Urinary bladder (tissue), 4 donors: ENCODE data around the gene UBE3D. TPM values are rescaled to one million over a fixed set of nuclear protein-coding genes. Genes with fewer than 3 reads are reported as not detected.
A peak's percentile ranks its signal among the peaks of the same experiment; 100 is the strongest.
"Not testable (repeated sequence)": the region's sequence is repeated elsewhere in the genome, so short reads cannot be mapped to it uniquely, and the experiment has no call there.

Source experiments
- DNase-seq: peaks from one replicate; pipeline ENCODE4 v3.0.0-alpha.2; 2015; ENCODE audit errors: extremely low spot score
- H3K27ac ChIP-seq: one replicate; pipeline ENCODE4 v1.5.1; 2013; ENCODE audit warnings: low read depth, mild to moderate bottlenecking, moderate library complexity
- H3K36me3 ChIP-seq: one replicate; pipeline ENCODE4 v1.6.1; 2013; ENCODE audit warnings: mild to moderate bottlenecking, moderate library complexity; ENCODE audit not compliant: insufficient read depth
- H3K4me1 ChIP-seq: one replicate; pipeline ENCODE4 v1.6.1; 2013; ENCODE audit warnings: mild to moderate bottlenecking, moderate library complexity; ENCODE audit not compliant: insufficient read depth
- H3K4me3 ChIP-seq: one replicate; pipeline ENCODE4 v1.5.1; 2013; ENCODE audit warnings: low read depth, low read length
- WGBS: extraction: QIAGEN DNeasy Blood & Tissue Kit; methylation state at CpG from one replicate; pipeline ENCODE4 v1.1.7; 2013; 5-methylcytosine and 5-hydroxymethylcytosine counted together
- polyA plus RNA-seq: library from polyadenylated mRNA; stranded (reverse); fragments of 200-250 nt; gene quantifications from one replicate; pipeline ENCODE4 v1.2.3, GENCODE V29; 2013
- total RNA-seq: library from RNA; depleted of rRNA; stranded (reverse); fragments of >200 nt; gene quantifications from one replicate; pipeline ENCODE4 v1.2.3, GENCODE V29; 2014
- donor health status: healthy with polysubstance abuse.
- donor health status: healthy.

The UBE3D gene
- total and polyA plus RNA-seq, 2 donors: 4.0 to 17.3 TPM

GRCh38 chr6:82908661-82909060, 157.0 kb downstream of the UBE3D start:
- H3K4me3 ChIP-seq: no peak overlapping the region
- WGBS: 70% methylated on average over 2 of the region's 2 CpGs
- no peaks in the 10 kb centered on the region for H3K4me1 ChIP-seq
- no peak overlapping the region for H3K27ac ChIP-seq
- no peak for DNase-seq
- H3K36me3 ChIP-seq: no peaks in the 10 kb centered on the region

- WGBS: 29% methylated on average over 1 of the region's 1 CpG
- Histone ChIP-seq H3K27ac (no peak overlapping the region), H3K36me3 (no peaks in the 10 kb centered on the region), H3K4me3 (no peak overlapping the region), H3K4me1 (no peaks in the 10 kb centered on the region)
- DNase-seq: no peak
Measured at GRCh38 chr6:82906951-82907350, 158.7 kb downstream of the UBE3D start.

GRCh38 chr6:82906489-82906888, 159.2 kb downstream of the UBE3D start:
- no peaks in the 10 kb centered on the region for H3K4me1 ChIP-seq
- H3K36me3 ChIP-seq: no peaks in the 10 kb centered on the region
- peak overlapping the region; percentile 10 for H3K27ac ChIP-seq
- H3K4me3 ChIP-seq: no peak overlapping the region
- no peak for DNase-seq

- no peak overlapping the region for H3K4me3 ChIP-seq
- WGBS: 89% methylated on average over 1 of the region's 1 CpG
- H3K36me3 ChIP-seq: no peaks in the 10 kb centered on the region
- DNase-seq: no peak
- H3K27ac ChIP-seq: no peak overlapping the region
- H3K4me1 ChIP-seq: no peaks in the 10 kb centered on the region
Measured at GRCh38 chr6:82904860-82905259, 160.8 kb downstream of the UBE3D start.

DNA sequence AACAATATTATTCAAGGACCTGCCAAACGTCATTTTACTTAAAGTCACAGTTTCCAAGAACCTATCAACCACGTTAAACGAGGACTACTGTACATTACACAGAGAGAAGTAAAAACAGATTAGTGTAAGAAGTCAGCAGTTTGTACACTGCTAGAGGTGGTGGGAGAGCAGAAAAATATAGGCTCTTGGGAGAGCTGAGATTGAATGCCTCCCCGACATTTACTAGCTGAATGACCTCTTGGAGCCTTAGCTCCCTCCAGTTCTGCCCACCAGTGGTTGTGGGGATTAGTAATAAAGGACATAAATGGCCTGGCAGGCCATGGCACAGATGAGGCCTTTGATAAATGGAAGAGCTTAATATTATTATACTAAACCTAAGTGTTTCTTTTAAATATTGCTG, 161.4 kb downstream of the UBE3D start:
- 60% methylated on average over 4 of the region's 4 CpGs for WGBS

GRCh38 chr6:82902290-82902689, 163.4 kb downstream of the UBE3D start:
- H3K4me1 ChIP-seq: no peaks in the 10 kb centered on the region
- H3K36me3 ChIP-seq: no peaks in the 10 kb centered on the region
- 54% methylated on average over 2 of the region's 2 CpGs for WGBS
- no peak overlapping the region for H3K27ac ChIP-seq
- DNase-seq: no peak
- no peak overlapping the region for H3K4me3 ChIP-seq

More for the DNA sequence above, 161.4 kb downstream of the UBE3D start:
- no peak overlapping the region for H3K27ac ChIP-seq
- H3K4me3 ChIP-seq: no peak overlapping the region
- H3K36me3 ChIP-seq: no peaks in the 10 kb centered on the region
- DNase-seq: no peak
- no peaks in the 10 kb centered on the region for H3K4me1 ChIP-seq

- H3K4me3 ChIP-seq: no peak overlapping the region
- DNase-seq: no peak
- WGBS: 94% methylated on average over 6 of the region's 6 CpGs
- no peaks in the 10 kb centered on the region for H3K4me1 ChIP-seq
- no peak overlapping the region for H3K27ac ChIP-seq
- H3K36me3 ChIP-seq: no peaks in the 10 kb centered on the region
Measured at GRCh38 chr6:82894653-82895259, 170.9 kb downstream of the UBE3D start.

- Histone ChIP-seq H3K4me3 (no peak overlapping the region), H3K36me3 (no peaks in the 10 kb centered on the region), H3K4me1 (no peaks in the 10 kb centered on the region), H3K27ac (no peak overlapping the region)
- 91% methylated on average over 9 of the region's 9 CpGs for WGBS
- DNase-seq: no peak
Measured at GRCh38 chr6:82893889-82894652, 171.6 kb downstream of the UBE3D start.

GRCh38 chr6:82891503-82891902, 174.1 kb downstream of the UBE3D start:
- H3K4me1 ChIP-seq, H3K27ac ChIP-seq, DNase-seq, H3K36me3 ChIP-seq, H3K4me3 ChIP-seq: not testable (repeated sequence)
- 76% methylated on average over 3 of the region's 3 CpGs for WGBS

- Histone ChIP-seq H3K27ac (no peak overlapping the region), H3K4me3 (no peak overlapping the region), H3K36me3 (no peaks in the 10 kb centered on the region), H3K4me1 (no peaks in the 10 kb centered on the region)
- no peak for DNase-seq
Measured at GRCh38 chr6:82891076-82891475, 174.6 kb downstream of the UBE3D start.

- Histone ChIP-seq H3K4me3 (no peak overlapping the region), H3K36me3 (no peaks in the 10 kb centered on the region), H3K27ac (no peak overlapping the region), H3K4me1 (no peaks in the 10 kb centered on the region)
- WGBS: 86% methylated on average over 1 of the region's 1 CpG
- DNase-seq: no peak
Measured at GRCh38 chr6:82890240-82890639, 175.4 kb downstream of the UBE3D start.

GRCh38 chr6:82889143-82889542, 176.5 kb downstream of the UBE3D start:
- H3K36me3 ChIP-seq: no peaks in the 10 kb centered on the region
- no peak overlapping the region for H3K27ac ChIP-seq
- H3K4me1 ChIP-seq: no peaks in the 10 kb centered on the region
- 89% methylated on average over 5 of the region's 5 CpGs for WGBS
- H3K4me3 ChIP-seq: no peak overlapping the region
- no peak for DNase-seq

DNA sequence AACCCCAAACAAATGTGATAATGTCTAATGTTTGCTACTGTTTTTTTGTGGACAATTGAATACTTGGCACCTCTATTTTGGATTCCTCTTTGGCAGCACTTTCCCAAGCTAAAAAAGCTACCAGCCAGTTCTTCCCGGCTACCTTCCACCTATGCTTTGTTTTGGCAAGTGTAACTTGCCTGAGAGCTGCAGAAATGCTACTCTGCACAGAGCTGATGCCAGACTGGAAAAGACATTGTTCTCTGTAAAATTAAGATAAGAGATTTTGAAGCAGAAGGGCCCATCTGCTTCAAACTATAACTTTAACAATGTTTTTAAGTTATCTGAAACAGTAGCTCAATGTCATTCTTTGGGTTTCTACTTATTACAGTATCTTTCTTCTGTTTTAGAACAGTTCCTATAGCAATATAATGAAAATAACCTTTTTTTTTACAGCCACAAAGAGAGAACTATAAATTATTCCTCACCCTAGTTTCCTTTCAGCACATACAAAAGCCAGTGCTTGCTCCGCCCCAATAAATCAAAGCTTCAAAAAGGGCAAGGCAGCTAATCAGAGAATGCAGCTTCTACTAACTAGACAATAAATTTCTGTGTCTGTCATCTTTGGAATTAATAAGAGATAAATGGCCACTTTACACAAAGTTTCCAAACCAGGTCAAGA, 183.1 kb downstream of the UBE3D start:
- H3K27ac ChIP-seq: no peak overlapping the region
- 42% methylated on average over 2 of the region's 2 CpGs for WGBS
- H3K4me1 ChIP-seq: no peaks in the 10 kb centered on the region
- H3K4me3 ChIP-seq: no peak overlapping the region
- no peaks in the 10 kb centered on the region for H3K36me3 ChIP-seq
- no peak for DNase-seq

DNA sequence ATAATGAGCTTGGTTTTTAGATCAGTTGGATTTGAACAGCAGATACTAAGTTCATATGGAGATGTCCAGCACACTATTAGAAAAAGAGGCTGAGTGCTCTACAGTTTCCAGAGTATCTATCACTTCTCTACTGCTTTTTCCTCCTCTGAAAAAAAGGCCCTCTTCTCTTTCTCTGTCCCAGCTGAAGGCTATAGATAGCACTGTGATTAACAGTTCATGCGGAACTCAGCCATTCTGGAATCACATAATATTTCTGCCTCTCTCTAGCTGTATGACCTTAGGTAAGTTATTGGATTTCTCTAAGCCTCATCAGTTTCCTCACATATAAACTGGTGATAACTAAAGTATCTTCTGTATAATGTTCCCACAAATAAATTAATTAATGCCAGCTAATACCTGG, 184.1 kb downstream of the UBE3D start:
- 79% methylated on average over 1 of the region's 1 CpG for WGBS
- Histone ChIP-seq H3K4me3 (no peak overlapping the region), H3K36me3 (no peaks in the 10 kb centered on the region), H3K4me1 (no peaks in the 10 kb centered on the region), H3K27ac (no peak overlapping the region)
- no peak for DNase-seq
